SK-N-MC (cell line): ENCODE data around the gene ZSCAN22.
"Not testable (repeated sequence)": the region's sequence is repeated elsewhere in the genome, so short reads cannot be mapped to it uniquely, and the experiment has no call there.

ENCODE experiments used
- DNase-seq: peaks from one replicate; pipeline ENCODE4 v3.0.0-alpha.2; 2011; ENCODE audit warnings: low read depth, low spot score
- H3K27ac ChIP-seq: fragments of 200-600 bp; sonication (generic); 2 replicates; pipeline ENCODE4 v1.5.1; 2016; ENCODE audit warnings: mixed run types
- H3K36me3 ChIP-seq: fragments of 200-600 bp; sonication (generic); 2 replicates; pipeline ENCODE4 v1.6.1; 2017; ENCODE audit warnings: antibody characterized with exemption, low read length, mixed read lengths; ENCODE audit not compliant: insufficient read depth
- H3K4me3 ChIP-seq: fragments of 200-600 bp; sonication (generic); 2 replicates; pipeline ENCODE4 v1.5.1; 2016
- H3K9ac ChIP-seq: fragments of 200-600 bp; sonication (generic); 2 replicates; pipeline ENCODE4 v1.8.0; 2017; ENCODE audit warnings: mixed run types, mixed read lengths; ENCODE audit not compliant: insufficient read length
- H3K9me3 ChIP-seq: fragments of 200-600 bp; sonication (generic); 2 replicates; pipeline ENCODE4 v1.6.1; 2017; ENCODE audit warnings: low read depth, mild to moderate bottlenecking, antibody characterized with exemption, low read length, moderate library complexity, mixed read lengths
- EZH2 ChIP-seq: fragments of 200-600 bp; sonication (generic); IDR thresholded peaks from one replicate; pipeline ENCODE4 v1.6.1; 2017; ENCODE audit warnings: antibody characterized with exemption
- FOXP2 ChIP-seq: optimal IDR thresholded peaks from 2 replicates; pipeline ENCODE3; 2011; ENCODE audit warnings: mild to moderate bottlenecking, moderate library complexity; ENCODE audit not compliant: insufficient read depth; ENCODE audit errors: extremely low read length, control extremely low read depth
- POLR2AphosphoS5 ChIP-seq: IDR thresholded peaks from 2 replicates; pipeline ENCODE4 v1.6.1; 2012; ENCODE audit warnings: mild to moderate bottlenecking, low read depth, low read length, borderline replicate concordance

Gene ZSCAN22

DNA sequence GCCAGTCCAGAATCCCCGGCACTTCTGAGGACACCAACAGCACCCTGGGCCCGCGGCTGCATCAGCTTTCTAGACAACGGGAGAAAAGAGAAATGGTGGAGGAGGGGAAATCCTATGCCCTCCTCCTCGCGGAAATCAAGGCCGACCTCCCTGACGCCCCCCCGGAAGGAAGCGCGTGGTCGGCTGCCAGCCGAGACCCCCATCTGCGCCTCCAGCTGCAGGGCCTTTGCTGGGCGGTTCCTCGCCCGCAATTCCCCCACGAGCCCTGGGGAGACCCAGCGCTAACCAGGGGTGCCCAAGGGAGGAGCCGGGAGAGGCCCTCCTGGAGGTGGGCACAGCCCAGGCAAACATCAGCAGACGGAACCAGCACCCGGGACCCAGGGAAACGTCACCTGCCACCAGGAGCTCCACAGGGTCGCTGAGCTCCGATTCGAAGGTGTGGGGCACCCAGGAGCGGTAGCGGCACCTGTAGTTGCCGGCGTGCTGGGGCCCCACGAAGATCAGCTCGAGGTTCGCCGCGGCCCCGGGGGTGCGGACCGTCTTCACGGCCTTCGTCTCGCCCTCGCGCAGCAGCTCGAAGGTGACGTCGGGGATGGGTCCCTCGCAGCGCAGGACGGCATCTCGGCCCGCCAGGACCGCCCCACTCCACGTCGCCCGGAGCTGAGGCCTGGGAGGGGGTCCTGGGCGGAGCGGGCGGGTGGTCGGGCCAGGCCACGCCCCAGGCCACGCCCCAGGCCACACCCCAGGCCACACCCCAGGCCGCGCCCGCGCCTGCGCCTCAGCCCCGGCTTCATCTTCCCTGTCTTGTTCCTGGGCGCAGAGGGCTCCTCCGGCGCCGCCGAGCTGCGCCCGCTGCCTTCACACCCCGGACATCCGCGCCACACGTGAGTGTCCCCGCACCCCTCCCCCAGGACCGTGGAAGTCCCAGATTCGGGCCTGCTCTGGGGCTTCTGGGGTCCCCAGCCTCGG is 20.5 kb downstream of the ZSCAN22 start:
- no peak overlapping the region for H3K27ac ChIP-seq
- peak overlapping the region; percentile 86 for H3K4me3 ChIP-seq

DNA sequence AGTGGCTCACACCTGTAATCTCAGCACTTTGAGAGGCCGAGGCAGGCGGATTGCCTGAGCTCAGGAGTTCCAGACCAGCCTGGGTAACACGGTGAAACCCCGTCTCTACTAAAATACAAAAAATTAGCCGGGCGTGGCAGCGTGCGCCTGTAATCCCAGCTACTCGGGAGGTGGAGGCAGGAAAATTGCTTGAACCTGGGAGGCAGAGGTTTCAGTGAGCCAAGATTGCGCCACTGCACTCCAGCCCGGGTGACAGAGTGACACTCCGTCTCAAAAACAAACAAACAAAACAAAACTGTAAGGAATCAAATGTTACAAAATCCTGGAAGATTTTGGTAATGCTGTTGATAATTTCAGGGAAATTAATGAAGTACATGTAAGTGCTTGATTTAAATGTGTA is 21.3 kb downstream of the ZSCAN22 start:
- H3K9ac ChIP-seq = peak overlapping the region; percentile 74
- H3K4me3 ChIP-seq = peak overlapping the region; percentile 86
- not testable (repeated sequence) for H3K9me3 ChIP-seq, DNase-seq, H3K36me3 ChIP-seq, H3K27ac ChIP-seq

More for the DNA sequence above, 20.5 kb downstream of the ZSCAN22 start:
- no peaks in the 10 kb centered on the region for H3K9me3 ChIP-seq
- no peaks in the 10 kb centered on the region for H3K36me3 ChIP-seq
- DNase-seq = no peak
- H3K9ac ChIP-seq = peak overlapping the region; percentile 74
- no peak for TF ChIP-seq FOXP2
- TF ChIP-seq POLR2AphosphoS5 = peak; percentile 78; the same call in 1 of the 2 replicates
- no peak for TF ChIP-seq EZH2

DNA sequence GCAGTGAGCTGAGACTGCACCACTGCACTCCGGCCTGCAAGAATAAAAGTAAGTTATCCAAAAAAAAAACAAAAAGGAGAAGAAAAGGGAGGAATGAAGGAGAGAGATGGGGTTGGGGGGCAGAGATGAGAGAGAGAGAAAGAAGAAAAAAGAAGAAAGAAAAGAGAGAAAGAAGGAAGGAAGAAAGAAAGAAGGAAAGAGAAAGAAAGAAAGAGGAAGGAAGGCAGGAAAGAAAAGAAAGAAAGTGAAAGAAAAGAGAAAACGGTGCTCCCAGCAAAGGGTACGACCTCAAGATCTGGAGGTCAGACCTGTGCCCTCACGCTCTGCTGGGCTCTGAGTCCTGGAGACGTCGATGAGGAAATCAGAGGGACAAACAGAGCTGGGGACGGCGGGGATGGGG is 22.8 kb downstream of the ZSCAN22 start:
- Histone ChIP-seq H3K9me3 (no peaks in the 10 kb centered on the region), H3K27ac (no peak overlapping the region), H3K36me3 (no peaks in the 10 kb centered on the region), H3K4me3 (no peak overlapping the region), H3K9ac (no peak overlapping the region)
- TF ChIP-seq EZH2 (no peak), FOXP2 (no peak), POLR2AphosphoS5 (no peak)
- no peak for DNase-seq

DNA sequence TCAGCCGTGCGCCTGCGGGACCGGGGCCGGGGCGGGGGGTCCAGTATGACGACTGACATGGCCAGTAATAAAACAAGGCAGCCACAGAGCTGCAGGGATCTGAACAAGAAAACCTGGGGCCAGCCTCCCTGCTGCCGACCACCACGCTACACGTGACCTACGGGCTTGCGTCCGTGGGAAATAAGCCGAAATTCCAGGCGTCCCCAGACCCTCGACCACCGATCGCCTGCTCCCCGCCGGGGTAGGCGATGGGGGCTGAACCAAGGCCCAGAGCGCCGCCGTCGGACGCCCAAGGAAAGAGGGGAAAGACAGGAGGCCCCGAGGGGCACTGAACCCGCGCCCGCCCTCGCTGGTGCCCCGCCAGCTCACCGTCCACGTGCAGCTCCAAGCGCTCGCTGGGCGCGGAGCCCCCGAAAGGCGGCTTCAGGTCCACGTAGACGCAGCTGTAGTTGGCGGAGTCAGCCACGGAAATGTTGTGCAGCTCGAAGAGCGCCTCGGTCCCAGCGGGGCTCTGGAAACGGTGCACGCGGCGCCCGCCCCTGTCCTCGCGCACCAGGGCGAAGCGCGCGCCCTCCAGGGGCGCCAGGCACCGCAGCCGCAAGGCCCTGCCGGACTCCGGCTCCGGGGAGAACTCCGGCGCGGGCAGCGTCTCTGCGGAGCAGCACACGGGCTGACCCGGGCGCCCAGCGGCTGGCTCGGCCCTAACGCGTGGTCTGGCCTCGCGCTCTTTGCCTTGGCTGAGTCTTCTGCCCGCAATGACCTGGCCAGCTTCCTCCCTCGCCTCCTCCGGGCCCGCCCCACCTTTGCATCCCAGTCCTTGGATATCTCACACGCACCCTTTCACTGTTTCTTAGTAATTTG is 23.4 kb downstream of the ZSCAN22 start:
- Histone ChIP-seq H3K36me3 (no peaks in the 10 kb centered on the region), H3K9me3 (no peaks in the 10 kb centered on the region), H3K4me3 (no peak overlapping the region), H3K27ac (no peak overlapping the region), H3K9ac (no peak overlapping the region)
- DNase-seq = no peak
- no peak for TF ChIP-seq EZH2
- no peak for TF ChIP-seq POLR2AphosphoS5
- no peak for TF ChIP-seq FOXP2

DNA sequence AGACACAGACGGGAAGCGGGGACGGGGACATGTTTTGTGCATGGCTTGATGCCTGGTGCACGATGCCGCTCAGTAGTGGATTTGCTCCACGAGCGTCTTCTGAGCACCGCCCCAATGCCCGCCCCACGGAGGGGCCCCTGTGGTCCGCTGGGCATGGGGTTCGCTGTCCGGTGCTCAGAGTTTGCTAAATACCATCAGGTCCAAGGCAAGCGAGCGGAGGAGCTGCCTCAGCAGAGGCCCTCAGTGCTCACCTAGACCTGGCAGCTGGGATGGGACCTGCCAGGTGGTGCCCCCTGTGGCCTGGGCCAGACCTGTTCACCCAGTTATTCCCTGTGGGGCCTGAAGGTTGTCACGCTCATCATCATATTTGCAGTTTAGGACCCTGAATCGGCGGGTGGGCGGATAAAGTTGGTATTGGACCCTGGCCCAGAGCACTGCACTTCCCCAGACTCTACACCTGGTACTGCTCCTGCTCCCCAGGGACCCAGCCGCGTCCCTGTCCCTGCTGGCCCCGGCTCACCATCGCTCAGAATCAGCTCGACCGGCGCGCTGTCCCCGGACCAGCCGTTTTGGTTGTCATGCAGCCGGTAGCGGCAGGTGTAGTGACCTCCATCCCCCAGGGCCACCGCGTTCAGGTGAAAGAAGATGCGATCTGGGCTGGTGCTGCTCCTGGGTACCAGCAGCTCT is 24.2 kb downstream of the ZSCAN22 start:
- Histone ChIP-seq H3K9me3 (no peaks in the 10 kb centered on the region), H3K36me3 (no peaks in the 10 kb centered on the region), H3K27ac (no peak overlapping the region), H3K4me3 (no peak overlapping the region), H3K9ac (no peak overlapping the region)
- no peak for DNase-seq
- TF ChIP-seq POLR2AphosphoS5 (no peak), EZH2 (no peak), FOXP2 (no peak)

DNA sequence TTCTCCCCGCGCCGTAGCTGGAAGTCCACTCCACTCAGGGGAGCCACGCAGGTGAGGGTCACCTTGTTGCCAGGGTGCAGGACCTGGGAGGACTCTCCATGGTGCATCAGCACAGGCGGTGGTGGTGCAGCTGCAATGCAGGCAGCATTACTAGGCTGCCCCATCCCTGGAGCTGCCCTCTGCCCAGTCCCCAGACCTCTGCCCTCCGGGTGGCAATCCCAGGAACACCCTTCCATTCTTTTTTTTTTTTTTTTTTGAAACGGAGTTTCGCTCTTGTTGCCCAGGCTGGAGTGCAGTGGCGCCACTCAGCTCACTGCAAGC is 24.7 kb downstream of the ZSCAN22 start:
- Histone ChIP-seq H3K4me3 (no peak overlapping the region), H3K9me3 (no peaks in the 10 kb centered on the region), H3K9ac (no peak overlapping the region), H3K27ac (no peak overlapping the region), H3K36me3 (no peaks in the 10 kb centered on the region)
- no peak for DNase-seq
- no peak for TF ChIP-seq EZH2
- no peak for TF ChIP-seq POLR2AphosphoS5

DNA sequence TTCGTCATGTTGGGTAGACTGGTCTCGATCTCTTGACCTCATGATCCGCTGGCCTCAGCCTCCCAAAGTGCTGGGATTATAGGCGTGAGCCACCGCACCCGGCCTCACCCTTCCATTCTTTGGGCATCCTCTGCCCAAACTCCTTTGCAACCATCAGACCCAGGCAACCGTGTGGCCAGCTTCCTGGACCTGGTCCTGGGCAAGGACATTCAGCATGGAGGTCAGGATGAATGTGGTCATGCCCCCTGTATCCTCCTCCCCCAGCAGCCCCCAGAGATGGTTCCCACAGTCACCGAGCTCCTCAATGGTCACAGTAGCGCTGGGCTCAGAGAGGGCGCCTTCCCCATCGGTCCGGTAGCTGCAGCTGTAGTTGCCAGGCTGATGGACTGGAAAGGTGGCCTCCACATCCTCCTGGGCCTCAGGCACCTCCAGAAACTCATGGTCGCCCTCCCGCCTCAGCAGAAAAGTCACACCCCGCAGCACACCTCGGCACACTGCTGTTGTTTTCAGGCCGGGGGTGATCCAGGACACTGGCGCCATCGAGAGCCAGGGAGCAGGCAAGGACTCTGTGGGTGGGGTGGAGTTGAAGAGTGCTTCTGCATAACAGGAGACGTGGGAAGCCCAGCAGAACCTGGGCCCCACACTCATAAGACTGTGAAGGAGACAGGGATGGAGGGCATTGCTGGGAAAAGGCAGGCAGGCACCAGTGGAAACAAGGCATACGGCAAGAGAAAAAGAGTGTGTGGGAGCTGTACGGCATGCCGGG is 25.4 kb downstream of the ZSCAN22 start:
- H3K4me3 ChIP-seq = no peak overlapping the region

More for the DNA sequence above, 25.4 kb downstream of the ZSCAN22 start:
- H3K9ac ChIP-seq = no peak overlapping the region
- no peak overlapping the region for H3K27ac ChIP-seq
- H3K9me3 ChIP-seq = no peaks in the 10 kb centered on the region
- H3K36me3 ChIP-seq = no peaks in the 10 kb centered on the region
- no peak for DNase-seq
- TF ChIP-seq FOXP2 (no peak), EZH2 (no peak), POLR2AphosphoS5 (no peak)
